GM12878 (cell line): ENCODE data around the gene HYAL1. TPM values are rescaled to one million over a fixed set of nuclear protein-coding genes. Genes with fewer than 3 reads are reported as not detected.

ENCODE experiments used
- ATAC-seq: fragments of 200-7000 bp; cut with Tn5 transposase; 3 replicates; pipeline ENCODE4 v1.9.1; 2020; ENCODE audit warnings: mild to moderate bottlenecking, moderate library complexity
- BruUV-seq: library from RNA; stranded (reverse); fragments of 400-500 nt; replicated peaks from 2 replicates; lab custom pipeline; 2021; lab: Mats Ljungman, UMichigan
- CTCF ChIA-PET: fragments of 300-600 bp; sonication (Branson Sonifier 250); formaldehyde crosslinking; extraction: SDS; loops from one replicate; lab custom pipeline; 2021; ENCODE audit warnings: inconsistent platforms; lab: Yijun Ruan, JAX
- POLR2A ChIA-PET: fragments of 350-600 bp; formaldehyde crosslinking; extraction: SDS; loops from one replicate; lab custom pipeline; 2021; ENCODE audit warnings: inconsistent platforms; lab: Charles Lee
- RAD21 ChIA-PET: fragments of 300-600 bp; sonication (Branson Sonifier 250); formaldehyde crosslinking; loops from one replicate; lab custom pipeline; 2023; ENCODE audit warnings: antibody characterized with exemption; ENCODE audit not compliant: unreplicated experiment; lab: Charles Lee
- SMC1A ChIA-PET: fragments of 300-600 bp; sonication (Branson Sonifier 250); formaldehyde crosslinking; loops from one replicate; lab custom pipeline; 2023; ENCODE audit not compliant: unreplicated experiment, uncharacterized antibody; lab: Charles Lee
- DNase-seq: peaks from one replicate; pipeline ENCODE4 v3.0.0-alpha.2; 2011; ENCODE audit warnings: low read depth, low spot score
- FAIRE-seq: peaks from 3 replicates; lab custom pipeline; 2011; peaks lifted over from hg19 to GRCh38; lab: Jason Lieb, UNC
- H2AFZ ChIP-seq: 2 replicates; pipeline ENCODE4 v1.6.0; 2011; ENCODE audit warnings: low read depth, low read length, control low read depth; ENCODE audit not compliant: control insufficient read depth
- H3K27ac ChIP-seq: 2 replicates; pipeline ENCODE4 v1.5.1; 2011; ENCODE audit warnings: control low read depth; ENCODE audit not compliant: control insufficient read depth, insufficient read depth
- H3K27me3 ChIP-seq, 2 experiments: replicated peaks in 1 of 2; 2 replicates each; pipeline versions ENCODE4 v1.6.0 to v1.6.1; 2011; ENCODE audit warnings: low read length in 1 of 2; ENCODE audit not compliant: control insufficient read depth in 2 of 2, insufficient read depth in 2 of 2
- H3K36me3 ChIP-seq, 2 experiments: 2 replicates each; pipeline ENCODE4 v1.5.1; 2011; ENCODE audit warnings: low read length in 1 of 2; ENCODE audit not compliant: control insufficient read depth in 2 of 2, insufficient read depth in 2 of 2
- H3K4me1 ChIP-seq: 2 replicates; pipeline ENCODE4 v1.6.1; 2011; ENCODE audit warnings: mild to moderate bottlenecking, low read length, moderate library complexity, mixed read lengths; ENCODE audit not compliant: control insufficient read depth, insufficient read depth
- H3K4me2 ChIP-seq: 2 replicates; pipeline ENCODE4 v1.6.0; 2011; ENCODE audit warnings: control low read depth; ENCODE audit not compliant: control insufficient read depth, insufficient read depth
- H3K4me3 ChIP-seq: fragments of 200-600 bp; sonication (generic); 2 replicates; pipeline ENCODE4 v1.5.1; 2016
- H3K79me2 ChIP-seq: 2 replicates; pipeline ENCODE4 v1.6.0; 2011; ENCODE audit warnings: low read length; ENCODE audit not compliant: control insufficient read depth, insufficient read depth
- H3K9ac ChIP-seq: 2 replicates; pipeline ENCODE4 v1.8.0; 2011; ENCODE audit warnings: low read length, control low read depth, mixed read lengths; ENCODE audit not compliant: control insufficient read depth, insufficient read depth
- H3K9me3 ChIP-seq: replicated peaks from 3 replicates; pipeline ENCODE4 v1.5.1; 2011; ENCODE audit warnings: mild to moderate bottlenecking, low read length; ENCODE audit not compliant: control insufficient read depth, insufficient read depth
- H4K20me1 ChIP-seq: 2 replicates; pipeline ENCODE4 v1.6.0; 2011; ENCODE audit not compliant: control insufficient read depth, insufficient read depth
- ESRRA ChIP-seq: IDR thresholded peaks from 2 replicates; pipeline ENCODE4 v1.6.1; 2012; ENCODE audit warnings: mild to moderate bottlenecking, low read length, improper control_type of control experiment
- IRF5 ChIP-seq: fragments of 450-650 bp; IDR thresholded peaks from 2 replicates; pipeline ENCODE4 v1.6.1; 2017; ENCODE audit warnings: borderline replicate concordance
- MYC ChIP-seq: IDR thresholded peaks from 2 replicates; pipeline ENCODE4 v1.6.1; 2011; ENCODE audit warnings: mild to moderate bottlenecking, low read length, moderate library complexity, inconsistent platforms; ENCODE audit not compliant: insufficient read depth, insufficient replicate concordance, insufficient read length, severe bottlenecking
- PAX5 ChIP-seq: IDR thresholded peaks from 2 replicates; pipeline ENCODE4 v1.6.1; 2011; ENCODE audit warnings: low read depth, low read length, borderline replicate concordance
- PRDM15 ChIP-seq: fragments of 450-650 bp; formaldehyde crosslinking; IDR thresholded peaks from 2 replicates; pipeline ENCODE4 v1.4.0; 2020; ENCODE audit warnings: mild to moderate bottlenecking, moderate library complexity
- SIN3A ChIP-seq: IDR thresholded peaks from 2 replicates; pipeline ENCODE4 v1.6.1; 2012; ENCODE audit warnings: low read depth, low read length, improper control_type of control experiment
- ZNF622 ChIP-seq: fragments of 450-650 bp; IDR thresholded peaks from 2 replicates; pipeline ENCODE4 v1.6.1; 2017; ENCODE audit warnings: mild to moderate bottlenecking, inconsistent platforms
- WGBS: methylation state at CpG from one replicate; pipeline ENCODE4 v1.1.6; 2016; ENCODE audit warnings: low lambda C conversion rate; ENCODE audit not compliant: insufficient replicate concordance, insufficient coverage; ENCODE audit errors: missing lambda C conversion rate; 5-methylcytosine and 5-hydroxymethylcytosine counted together
- in situ Hi-C: fragments of 300-500 bp; cut with MboI; formaldehyde crosslinking; loops from 9 replicates; pipeline ENCODE4 v1.14.3; 2018; ENCODE audit warnings: mixed read lengths
- intact Hi-C: fragments of 100-400 bp; cut with micrococcal nuclease; formaldehyde crosslinking; loops from one replicate; pipeline ENCODE4 v1.14.2; 2022; ENCODE audit not compliant: unreplicated experiment
- polyA plus RNA-seq, 11 experiments: library from polyadenylated mRNA; depleted of rRNA in 4 of 11; unstranded in 6 of 11; stranded (reverse) in 5 of 11; fragments of >200 nt; fragmentation: Nextera tagmentation in 4 of 11; fragmentation: Illumina TruSeq in 1 of 11; extraction: Ambion mirVana in 4 of 11; extraction: Trizol in 1 of 11; gene quantifications; 1 replicate in 1 of 11; 2 replicates in 10 of 11; pipeline versions ENCODE4 v1.2.1 to v1.2.3, GENCODE V29; 2011 to 2016; ENCODE audit warnings: inconsistent platforms in 2 of 11, missing spikeins in 2 of 11, low read depth in 1 of 11
- total RNA-seq, 4 experiments: library from RNA; depleted of rRNA in 3 of 4; stranded (reverse); fragments of >200 nt in 3 of 4; fragmentation: Illumina TruSeq in 1 of 4; extraction: Trizol in 1 of 4; gene quantifications; 2 replicates each; pipeline versions ENCODE4 v1.2.1 to v1.2.3, GENCODE V29; 2013 to 2021

Gene HYAL1
- total and polyA plus RNA-seq, 10 of the 15 experiments (the other 5 are each of a cell fraction or from before 2014, with no cell fraction given) = 0.04 to 0.55 (median 0.18) TPM; not detected in 2

GRCh38 chr3:50264964-50265485 lies 38.3 kb downstream of the HYAL1 start:
- FAIRE-seq (no peak), ATAC-seq (no peak)
- no peaks in the 10 kb centered on the region for H3K79me2 ChIP-seq
- H3K4me2 ChIP-seq = no peak overlapping the region
- H3K9ac ChIP-seq = no peak overlapping the region
- H2AFZ ChIP-seq = no peak overlapping the region
- no peak overlapping the region for H3K4me3 ChIP-seq
- ChIA-PET POLR2A (no interaction called here), CTCF (no interaction called here), SMC1A (no interaction called here)
- H3K36me3 ChIP-seq = no peaks in the 10 kb centered on the region
- in situ Hi-C loops (no loop called here), intact Hi-C loops (no loop called here)
- no TSS peak for BruUV-seq
- peaks cover 0 to 4% of the 10 kb centered on the region in 2 experiments; a peak in 1 of 4 replicates for H3K27me3 ChIP-seq
- TF ChIP-seq ESRRA (no peak), MYC (no peak), SIN3A (no peak), IRF5 (no peak)
- TF ChIP-seq, all 136 proteins: peak for 0
- Histone ChIP-seq H3K4me1 (peaks cover 9% of the 10 kb centered on the region), H3K9me3 (no peaks in the 10 kb centered on the region), H4K20me1 (no peaks in the 10 kb centered on the region), H3K27ac (no peak overlapping the region)
- RAD21 ChIA-PET = no interaction called here
- 18% methylated on average over 7 of the region's 7 CpGs for WGBS
- DNase-seq = no peak

GRCh38 chr3:50264383-50264963 lies 38.9 kb downstream of the HYAL1 start:
- in situ Hi-C loops (no loop called here), intact Hi-C loops (no loop called here)
- SMC1A ChIA-PET = no interaction called here
- no peaks in the 10 kb centered on the region for H3K9me3 ChIP-seq
- H3K27ac ChIP-seq = no peak overlapping the region
- peaks cover 13% of the 10 kb centered on the region for H3K4me1 ChIP-seq
- no peak overlapping the region for H3K4me3 ChIP-seq
- BruUV-seq = no TSS peak
- CTCF ChIA-PET = interaction anchor here (1.0 to 1.1 kb wide), 2 partner anchors 18 to 70 kb away, joined by 3 to 4 read pairs; no protein-coding TSS in a partner anchor
- H3K9ac ChIP-seq = no peak overlapping the region
- peaks cover 0 to 4% of the 10 kb centered on the region in 2 experiments; a peak in 1 of 4 replicates for H3K27me3 ChIP-seq
- RAD21 ChIA-PET = interaction anchor here (1.7 kb wide), 1 partner anchor 18 kb away, joined by 5 read pairs; no protein-coding TSS in a partner anchor
- H4K20me1 ChIP-seq = no peaks in the 10 kb centered on the region
- ATAC-seq = no peak
- DNase-seq = no peak
- POLR2A ChIA-PET = no interaction called here
- WGBS = 50% methylated on average over 5 of the region's 7 CpGs
- H3K79me2 ChIP-seq = no peaks in the 10 kb centered on the region
- H2AFZ ChIP-seq = no peak overlapping the region
- FAIRE-seq = no peak
- H3K4me2 ChIP-seq = no peak overlapping the region
- no peaks in the 10 kb centered on the region for H3K36me3 ChIP-seq
- TF ChIP-seq PAX5 (no peak), PRDM15 (CRISPR knock-in tag) (no peak), ZNF622 (no peak)
